Gastrocnemius medialis (tissue), 4 donors: ENCODE data around the gene ACSM4. TPM values are rescaled to one million over a fixed set of nuclear protein-coding genes. Genes with fewer than 3 reads are reported as not detected.

ENCODE experiments used
- ATAC-seq, 2 donors: fragments of 150-250 bp; one replicate each; pipeline ENCODE4 v1.9.1; 2016
- DNase-seq, 2 donors: peaks; one replicate each; pipeline ENCODE4 v3.0.0-alpha.2; 2019
- H3K27ac ChIP-seq, 4 donors: fragments of 200-600 bp; sonication (generic); 1 replicate in 1 of 4; 2 replicates in 3 of 4; pipeline ENCODE4 v1.5.1; 2016 to 2018; ENCODE audit warnings: mild to moderate bottlenecking in 2 of 4, moderate library complexity in 1 of 4
- H3K27me3 ChIP-seq, 3 donors: fragments of 200-600 bp; sonication (generic) in 2 of 3; 1 replicate in 1 of 3; 2 replicates in 2 of 3; pipeline versions ENCODE4 v1.5.1 to v1.6.0; 2016 to 2019; ENCODE audit warnings: mild to moderate bottlenecking in 1 of 3, moderate library complexity in 1 of 3
- H3K36me3 ChIP-seq, 2 donors: fragments of 200-600 bp; sonication (generic) in 1 of 2; one replicate each; pipeline ENCODE4 v1.5.1; 2017 to 2018
- H3K4me1 ChIP-seq, 2 donors: fragments of 200-600 bp; sonication (generic) in 1 of 2; one replicate each; pipeline ENCODE4 v1.5.1; 2016 to 2017; ENCODE audit warnings: mild to moderate bottlenecking in 2 of 2
- H3K4me3 ChIP-seq, 4 donors: fragments of 200-600 bp; sonication (generic) in 3 of 4; 1 replicate in 1 of 4; 2 replicates in 3 of 4; pipeline ENCODE4 v1.5.1; 2016 to 2019; ENCODE audit warnings: mild to moderate bottlenecking in 2 of 4
- H3K9me3 ChIP-seq, 3 donors: fragments of 200-600 bp; sonication (generic) in 2 of 3; 1 replicate in 1 of 3; 2 replicates in 2 of 3; pipeline ENCODE4 v1.5.1; 2016 to 2019
- POLR2A ChIP-seq, 2 donors: fragments of 450-650 bp; IDR thresholded peaks; one replicate each; pipeline ENCODE4 v1.6.1; 2017; ENCODE audit warnings: antibody characterized with exemption in 2 of 2, mild to moderate bottlenecking in 2 of 2, moderate library complexity in 2 of 2
- in situ Hi-C, 4 donors: fragments of 200-750 bp; cut with MboI; loops; one replicate each; pipeline versions ENCODE4 v1.15.0 to v1.8.0; 2017; ENCODE audit warnings: low sequenced_read_pairs in 4 of 4
- intact Hi-C: fragments of 100-400 bp; cut with DNase I; formaldehyde crosslinking; loops from one replicate; pipeline ENCODE4 v1.15.1; 2023; ENCODE audit warnings: low total_unique reads
- total RNA-seq, 4 donors: library from RNA; depleted of rRNA; stranded (reverse); fragments of >200 nt; gene quantifications; one replicate each; pipeline versions ENCODE4 v1.1.0 to v1.2.3, GENCODE V29; 2016
- TF ChIP-seq, protein P1 (sequence below), 5 experiments: fragments of 450-650 bp in 3 of 5; fragments of 200-600 bp in 2 of 5; sonication (generic) in 2 of 5; IDR thresholded peaks in 4 of 5; conservative IDR thresholded peaks in 1 of 5; 1 replicate in 4 of 5; 2 replicates in 1 of 5; pipeline ENCODE4 v1.5.1; 2016 to 2019; ENCODE audit warnings: antibody characterized with exemption in 5 of 5, mild to moderate bottlenecking in 3 of 5, moderate library complexity in 3 of 5

Gene ACSM4
- total RNA-seq, 4 donors from 2014 or later = not detected

GRCh38 chr12:7293670-7294069 lies 10.2 kb upstream of the ACSM4 start:
- Histone ChIP-seq H3K27ac (no peak overlapping the region), H3K36me3 (no peaks in the 10 kb centered on the region), H3K9me3 (no peaks in the 10 kb centered on the region), H3K4me3 (no peak overlapping the region), H3K4me1 (no peaks in the 10 kb centered on the region), H3K27me3 (no peaks in the 10 kb centered on the region)
- DNase-seq = no peak
- in situ Hi-C loops = no loop called here
- intact Hi-C loops = no loop called here
- no peak for ATAC-seq
- TF ChIP-seq POLR2A (IDR thresholded peaks at IDR 0.05) = no peak
- TF ChIP-seq, protein P1, sequence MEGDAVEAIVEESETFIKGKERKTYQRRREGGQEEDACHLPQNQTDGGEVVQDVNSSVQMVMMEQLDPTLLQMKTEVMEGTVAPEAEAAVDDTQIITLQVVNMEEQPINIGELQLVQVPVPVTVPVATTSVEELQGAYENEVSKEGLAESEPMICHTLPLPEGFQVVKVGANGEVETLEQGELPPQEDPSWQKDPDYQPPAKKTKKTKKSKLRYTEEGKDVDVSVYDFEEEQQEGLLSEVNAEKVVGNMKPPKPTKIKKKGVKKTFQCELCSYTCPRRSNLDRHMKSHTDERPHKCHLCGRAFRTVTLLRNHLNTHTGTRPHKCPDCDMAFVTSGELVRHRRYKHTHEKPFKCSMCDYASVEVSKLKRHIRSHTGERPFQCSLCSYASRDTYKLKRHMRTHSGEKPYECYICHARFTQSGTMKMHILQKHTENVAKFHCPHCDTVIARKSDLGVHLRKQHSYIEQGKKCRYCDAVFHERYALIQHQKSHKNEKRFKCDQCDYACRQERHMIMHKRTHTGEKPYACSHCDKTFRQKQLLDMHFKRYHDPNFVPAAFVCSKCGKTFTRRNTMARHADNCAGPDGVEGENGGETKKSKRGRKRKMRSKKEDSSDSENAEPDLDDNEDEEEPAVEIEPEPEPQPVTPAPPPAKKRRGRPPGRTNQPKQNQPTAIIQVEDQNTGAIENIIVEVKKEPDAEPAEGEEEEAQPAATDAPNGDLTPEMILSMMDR (IDR thresholded peaks at IDR 0.05 in 4 of 5, conservative IDR thresholded peaks at IDR 0.05 in 1 of 5) = no peak

DNA sequence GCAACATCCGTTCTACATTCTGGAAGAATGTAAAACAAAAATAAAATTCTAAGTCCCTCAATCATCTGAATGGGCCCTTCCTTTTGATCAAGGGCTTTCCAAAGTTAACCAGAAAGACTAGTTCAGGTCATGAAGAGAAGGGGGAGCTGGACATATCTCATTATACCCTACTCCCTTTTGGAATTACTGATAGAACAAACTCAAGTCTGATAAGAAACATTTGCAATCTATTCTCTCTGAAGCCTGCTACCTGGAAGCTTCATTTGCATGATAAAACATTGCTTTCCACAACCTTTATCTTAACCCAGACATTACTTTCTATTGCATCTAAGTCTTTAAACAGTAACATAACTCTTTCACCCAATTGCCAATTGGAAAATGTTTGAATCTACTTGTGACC lies 8.3 kb upstream of the ACSM4 start:
- no peak for ATAC-seq
- Histone ChIP-seq H3K36me3 (no peaks in the 10 kb centered on the region), H3K9me3 (no peaks in the 10 kb centered on the region), H3K27me3 (no peaks in the 10 kb centered on the region), H3K4me3 (no peak overlapping the region), H3K4me1 (no peaks in the 10 kb centered on the region), H3K27ac (no peak overlapping the region)
- in situ Hi-C loops = no loop called here
- intact Hi-C loops = no loop called here
- no peak for DNase-seq
- TF ChIP-seq POLR2A (IDR thresholded peaks at IDR 0.05) = no peak
- TF ChIP-seq, protein P1 (IDR thresholded peaks at IDR 0.05 in 4 of 5, conservative IDR thresholded peaks at IDR 0.05 in 1 of 5) = no peak

- no peak overlapping the region for H3K4me3 ChIP-seq
- TF ChIP-seq POLR2A (IDR thresholded peaks at IDR 0.05) = no peak
- TF ChIP-seq, protein P1 (IDR thresholded peaks at IDR 0.05 in 4 of 5, conservative IDR thresholded peaks at IDR 0.05 in 1 of 5) = no peak
- no peaks in the 10 kb centered on the region for H3K36me3 ChIP-seq
- DNase-seq (no peak), ATAC-seq (no peak)
- H3K27ac ChIP-seq = no peak overlapping the region
- intact Hi-C loops (no loop called here), in situ Hi-C loops (no loop called here)
- no peaks in the 10 kb centered on the region for H3K9me3 ChIP-seq
- H3K4me1 ChIP-seq = no peaks in the 10 kb centered on the region
- no peaks in the 10 kb centered on the region for H3K27me3 ChIP-seq
Measured at GRCh38 chr12:7297865-7298264, 6.0 kb upstream of the ACSM4 start.

GRCh38 chr12:7302266-7302986 lies 1.4 kb upstream of the ACSM4 start:
- ATAC-seq (no peak), DNase-seq (no peak)
- Histone ChIP-seq H3K4me3 (no peak overlapping the region), H3K27me3 (no peaks in the 10 kb centered on the region), H3K27ac (no peak overlapping the region), H3K36me3 (no peaks in the 10 kb centered on the region), H3K9me3 (no peaks in the 10 kb centered on the region), H3K4me1 (no peaks in the 10 kb centered on the region)
- intact Hi-C loops (no loop called here), in situ Hi-C loops (no loop called here)
- TF ChIP-seq, protein P1 (IDR thresholded peaks at IDR 0.05 in 4 of 5, conservative IDR thresholded peaks at IDR 0.05 in 1 of 5) = no peak
- TF ChIP-seq POLR2A (IDR thresholded peaks at IDR 0.05) = no peak

- ATAC-seq (no peak), DNase-seq (no peak)
- intact Hi-C loops (no loop called here), in situ Hi-C loops (no loop called here)
- Histone ChIP-seq H3K4me3 (no peak overlapping the region), H3K36me3 (no peaks in the 10 kb centered on the region), H3K27ac (no peak overlapping the region), H3K27me3 (no peaks in the 10 kb centered on the region), H3K4me1 (no peaks in the 10 kb centered on the region), H3K9me3 (no peaks in the 10 kb centered on the region)
- TF ChIP-seq, protein P1 (IDR thresholded peaks at IDR 0.05 in 4 of 5, conservative IDR thresholded peaks at IDR 0.05 in 1 of 5) = no peak
- no peak for TF ChIP-seq POLR2A (IDR thresholded peaks at IDR 0.05)
Measured at GRCh38 chr12:7303230-7303629, 642 bp upstream of the ACSM4 start.
